Measurements from ENCODE around the gene TXK. TPM values are rescaled to one million over a fixed set of nuclear protein-coding genes. Genes with fewer than 3 reads are reported as not detected.

The TXK gene
- total and polyA plus RNA-seq, 7 donors, result 0.55 to 7.5 (median 0.99) TPM; not detected in 2

DNA sequence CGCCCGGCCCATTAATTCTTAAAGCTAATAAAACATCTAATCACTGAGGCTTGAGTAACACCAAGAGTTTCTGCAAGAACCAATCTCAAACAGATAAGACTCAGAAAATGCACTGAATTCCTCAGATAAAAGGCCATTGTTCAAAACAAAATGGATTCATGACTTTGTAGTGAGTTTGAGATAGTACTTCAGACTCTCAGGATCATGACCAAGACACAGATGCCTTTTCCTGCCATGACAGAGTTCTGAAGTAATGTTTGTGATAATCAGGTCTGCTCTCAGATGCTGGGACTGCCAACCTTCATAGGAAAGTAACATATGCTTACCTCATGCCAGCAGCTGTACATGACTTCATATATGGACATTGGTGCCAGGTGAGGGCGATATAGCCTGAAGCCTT lies 62.9 kb downstream of the TXK start:
- no peak overlapping the region for H3K27ac ChIP-seq

GRCh38 chr4:48069026-48069425 lies 65.0 kb downstream of the TXK start:
- intact Hi-C loops (cut with DNase I), result no loop called here
- WGBS, 2 donors, result 75 to 77% methylated on average over 2 of the region's 2 CpGs
- DNase-seq, result no peak
- Histone ChIP-seq H3K27me3 (no peaks in the 10 kb centered on the region), H3K27ac (no peak overlapping the region), H3K9me3 (no peaks in the 10 kb centered on the region), H3K4me3 (no peak overlapping the region), H3K4me1 (no peaks in the 10 kb centered on the region), H3K36me3 (no peaks in the 10 kb centered on the region)
- TF ChIP-seq CTCF (IDR thresholded peaks at IDR 0.05), result no peak
- no peak for TF ChIP-seq EP300 (IDR thresholded peaks at IDR 0.05)
- TF ChIP-seq POLR2A (IDR thresholded peaks at IDR 0.05), result no peak
- TF ChIP-seq POLR2AphosphoS5 (IDR thresholded peaks at IDR 0.05), result no peak

More for the DNA sequence above, 62.9 kb downstream of the TXK start:
- no peaks in the 10 kb centered on the region for H3K27me3 ChIP-seq
- DNase-seq, result no peak
- intact Hi-C loops (cut with DNase I), result no loop called here
- no peaks in the 10 kb centered on the region for H3K36me3 ChIP-seq
- H3K4me1 ChIP-seq, result no peaks in the 10 kb centered on the region
- WGBS, 2 donors, result 89 to 90% methylated on average over 3 of the region's 3 CpGs
- no peak overlapping the region for H3K4me3 ChIP-seq
- TF ChIP-seq POLR2A (IDR thresholded peaks at IDR 0.05) (no peak), POLR2AphosphoS5 (IDR thresholded peaks at IDR 0.05) (no peak), EP300 (IDR thresholded peaks at IDR 0.05) (no peak), CTCF (IDR thresholded peaks at IDR 0.05) (no peak)
- H3K9me3 ChIP-seq, result no peaks in the 10 kb centered on the region

DNA sequence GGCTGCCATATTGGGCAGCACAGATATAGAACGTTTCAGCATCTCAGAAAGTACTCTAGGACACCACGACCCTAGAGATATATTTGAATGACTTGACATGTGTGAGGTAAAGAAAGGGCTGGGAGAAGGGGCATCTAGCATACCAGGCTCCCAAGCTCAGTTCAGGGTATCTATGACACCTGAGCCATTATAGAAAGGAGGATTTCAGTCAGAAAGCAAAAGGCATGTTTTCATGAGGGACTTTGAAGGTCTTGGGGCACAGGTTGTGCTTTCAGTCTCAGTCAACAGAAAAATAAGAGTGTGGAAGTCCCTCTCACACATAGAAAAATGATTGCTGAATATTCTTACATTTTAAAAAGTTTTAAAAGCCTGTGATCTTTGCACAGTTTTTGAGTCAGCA lies 65.9 kb downstream of the TXK start:
- no peaks in the 10 kb centered on the region for H3K9me3 ChIP-seq
- H3K27ac ChIP-seq, result no peak overlapping the region
- 84 to 92% methylated on average over 2 of the region's 2 CpGs for WGBS, 2 donors
- no peak for DNase-seq
- no peak for TF ChIP-seq CTCF (IDR thresholded peaks at IDR 0.05)
- no peak for TF ChIP-seq POLR2A (IDR thresholded peaks at IDR 0.05)
- H3K36me3 ChIP-seq, result no peaks in the 10 kb centered on the region
- H3K4me1 ChIP-seq, result no peaks in the 10 kb centered on the region
- H3K27me3 ChIP-seq, result no peaks in the 10 kb centered on the region
- H3K4me3 ChIP-seq, result no peak overlapping the region
- intact Hi-C loops (cut with DNase I), result no loop called here

DNA sequence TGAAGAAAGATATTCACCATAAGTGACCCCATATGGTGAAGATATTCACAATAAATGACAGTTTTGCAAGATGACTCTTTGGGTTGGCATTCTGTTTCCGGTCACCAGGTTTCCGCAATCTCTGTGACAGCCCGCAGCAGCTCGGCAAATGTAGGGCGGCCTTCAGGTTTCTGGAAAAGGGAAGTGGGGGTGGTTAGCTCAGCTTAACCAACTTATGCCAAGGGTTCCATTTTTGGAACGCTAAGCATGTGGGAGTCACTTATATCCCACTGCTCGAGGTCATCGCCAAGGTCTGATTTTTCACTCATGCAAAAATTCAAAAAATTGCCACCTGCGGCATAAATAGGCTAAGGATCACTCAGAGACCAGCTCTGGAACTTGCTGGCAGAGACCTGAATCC lies 66.5 kb downstream of the TXK start:
- TF ChIP-seq POLR2A (IDR thresholded peaks at IDR 0.05), result no peak
- no peak for TF ChIP-seq CTCF (IDR thresholded peaks at IDR 0.05)
- TF ChIP-seq POLR2AphosphoS5 (IDR thresholded peaks at IDR 0.05), result no peak
- no peak for TF ChIP-seq EP300 (IDR thresholded peaks at IDR 0.05)
- no peak overlapping the region for H3K4me3 ChIP-seq
- no peak for DNase-seq
- WGBS, 2 donors, result 95 to 97% methylated on average over 9 of the region's 9 CpGs
- H3K27ac ChIP-seq, result no peak overlapping the region
- intact Hi-C loops (cut with DNase I), result no loop called here
- H3K27me3 ChIP-seq, result no peaks in the 10 kb centered on the region
- H3K36me3 ChIP-seq, result no peaks in the 10 kb centered on the region
- no peaks in the 10 kb centered on the region for H3K4me1 ChIP-seq
- H3K9me3 ChIP-seq, result no peaks in the 10 kb centered on the region

DNA sequence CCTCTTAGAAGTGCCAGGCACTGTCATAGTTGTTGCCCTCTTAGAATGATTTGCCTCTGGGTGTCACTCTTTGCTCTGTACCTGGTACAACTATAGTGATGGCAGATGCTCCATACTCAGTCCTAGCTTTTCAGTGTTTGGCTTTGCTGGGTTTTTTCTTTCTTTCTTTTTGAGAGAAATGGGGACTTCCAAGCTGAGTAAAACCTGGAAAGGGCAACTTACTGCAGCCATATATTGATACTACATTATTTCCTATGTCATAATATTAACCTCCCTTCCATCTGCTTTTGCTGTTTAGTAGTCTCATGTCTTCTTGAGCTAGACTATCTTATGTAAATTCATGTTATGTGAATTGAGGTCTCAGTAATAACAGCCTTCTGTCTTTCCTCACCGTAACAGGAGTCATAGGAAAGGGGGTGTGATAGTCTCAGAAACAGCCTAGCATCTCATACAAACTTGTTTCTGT lies 68.4 kb downstream of the TXK start:
- Histone ChIP-seq H3K4me1 (no peaks in the 10 kb centered on the region), H3K4me3 (no peak overlapping the region), H3K9me3 (no peaks in the 10 kb centered on the region), H3K36me3 (no peaks in the 10 kb centered on the region), H3K27me3 (no peaks in the 10 kb centered on the region), H3K27ac (no peak overlapping the region)
- intact Hi-C loops (cut with DNase I), result no loop called here
- DNase-seq, result no peak
- 83 to 95% methylated on average over 1 of the region's 1 CpG for WGBS, 2 donors
- TF ChIP-seq EP300 (IDR thresholded peaks at IDR 0.05), result no peak
- no peak for TF ChIP-seq POLR2A (IDR thresholded peaks at IDR 0.05)
- TF ChIP-seq POLR2AphosphoS5 (IDR thresholded peaks at IDR 0.05), result no peak
- TF ChIP-seq CTCF (IDR thresholded peaks at IDR 0.05), result no peak
